ENCODE data around the gene CLASRP.

Gene CLASRP

GRCh38 chr19:45021971-45022370 lies 16.9 kb upstream of the CLASRP start:
- no peak for DNase-seq (ENCODE audit: low read depth in 2 of 2)

GRCh38 chr19:45023048-45023447 lies 15.8 kb upstream of the CLASRP start:
- no peak for DNase-seq (ENCODE audit: low read depth in 2 of 2)

GRCh38 chr19:45025264-45025663 lies 13.6 kb upstream of the CLASRP start:
- DNase-seq (ENCODE audit: low read depth in 2 of 2): no peak

GRCh38 chr19:45027371-45027770 lies 11.5 kb upstream of the CLASRP start:
- DNase-seq (ENCODE audit: low read depth in 2 of 2): no peak

- no peak for DNase-seq (ENCODE audit: low read depth in 2 of 2)
These were observed 8.0 kb upstream of the CLASRP start for GRCh38 chr19:45030825-45031224.

- DNase-seq (ENCODE audit: low read depth in 2 of 2): no peak
These were observed 6.4 kb upstream of the CLASRP start for GRCh38 chr19:45032421-45032820.

GRCh38 chr19:45035755-45036154 lies 3.1 kb upstream of the CLASRP start:
- no peak for DNase-seq (ENCODE audit: low read depth in 2 of 2)

GRCh38 chr19:45037393-45038169 lies 1.3 kb upstream of the CLASRP start:
- DNase-seq (ENCODE audit: low read depth in 2 of 2): no peak

- DNase-seq (ENCODE audit: low read depth in 2 of 2): no peak
These were observed 1.4 kb downstream of the CLASRP start for GRCh38 chr19:45040059-45040771.

- DNase-seq (ENCODE audit: low read depth in 2 of 2): no peak
These were observed 2.3 kb downstream of the CLASRP start for GRCh38 chr19:45041125-45041524.

GRCh38 chr19:45045671-45046353 lies 7.0 kb downstream of the CLASRP start:
- no peak for DNase-seq (ENCODE audit: low read depth in 2 of 2)

GRCh38 chr19:45046355-45046754 lies 7.5 kb downstream of the CLASRP start:
- no peak for DNase-seq (ENCODE audit: low read depth in 2 of 2)

GRCh38 chr19:45047188-45047797 lies 8.4 kb downstream of the CLASRP start:
- no peak for DNase-seq (ENCODE audit: low read depth in 2 of 2)

GRCh38 chr19:45049073-45049736 lies 10.4 kb downstream of the CLASRP start:
- DNase-seq (ENCODE audit: low read depth in 2 of 2): no peak

GRCh38 chr19:45050036-45050435 lies 11.2 kb downstream of the CLASRP start:
- no peak for DNase-seq (ENCODE audit: low read depth in 2 of 2)

GRCh38 chr19:45051929-45052579 lies 13.2 kb downstream of the CLASRP start:
- DNase-seq (ENCODE audit: low read depth in 2 of 2): no peak

GRCh38 chr19:45056831-45057230 lies 18.0 kb downstream of the CLASRP start:
- no peak for DNase-seq (ENCODE audit: low read depth in 2 of 2)

- DNase-seq (ENCODE audit: low read depth in 2 of 2): no peak
These were observed 18.6 kb downstream of the CLASRP start for GRCh38 chr19:45057444-45057843.

GRCh38 chr19:45058622-45059159 lies 19.8 kb downstream of the CLASRP start:
- DNase-seq (ENCODE audit: low read depth in 2 of 2): no peak

- DNase-seq (ENCODE audit: low read depth in 2 of 2): peak; percentile 71 to 73
These were observed 20.6 kb downstream of the CLASRP start for GRCh38 chr19:45059258-45059965.

Data from stimulated activated CD8-positive, alpha-beta memory T cell treated with anti-CD3 and anti-CD28 coated beads, Interleukin-2, amount 100 ng/mL, for 1 hour (primary cell).